HG03159 (cell line): Measurements from ENCODE around the gene ANHX.

ENCODE experiments used
- ATAC-seq: cut with Tn5 transposase; IDR thresholded peaks from one replicate; pipeline ENCODE4 v1.9.1; 2021; ENCODE audit warnings: mild to moderate bottlenecking, moderate library complexity; ENCODE audit not compliant: unreplicated experiment

Gene ANHX

DNA sequence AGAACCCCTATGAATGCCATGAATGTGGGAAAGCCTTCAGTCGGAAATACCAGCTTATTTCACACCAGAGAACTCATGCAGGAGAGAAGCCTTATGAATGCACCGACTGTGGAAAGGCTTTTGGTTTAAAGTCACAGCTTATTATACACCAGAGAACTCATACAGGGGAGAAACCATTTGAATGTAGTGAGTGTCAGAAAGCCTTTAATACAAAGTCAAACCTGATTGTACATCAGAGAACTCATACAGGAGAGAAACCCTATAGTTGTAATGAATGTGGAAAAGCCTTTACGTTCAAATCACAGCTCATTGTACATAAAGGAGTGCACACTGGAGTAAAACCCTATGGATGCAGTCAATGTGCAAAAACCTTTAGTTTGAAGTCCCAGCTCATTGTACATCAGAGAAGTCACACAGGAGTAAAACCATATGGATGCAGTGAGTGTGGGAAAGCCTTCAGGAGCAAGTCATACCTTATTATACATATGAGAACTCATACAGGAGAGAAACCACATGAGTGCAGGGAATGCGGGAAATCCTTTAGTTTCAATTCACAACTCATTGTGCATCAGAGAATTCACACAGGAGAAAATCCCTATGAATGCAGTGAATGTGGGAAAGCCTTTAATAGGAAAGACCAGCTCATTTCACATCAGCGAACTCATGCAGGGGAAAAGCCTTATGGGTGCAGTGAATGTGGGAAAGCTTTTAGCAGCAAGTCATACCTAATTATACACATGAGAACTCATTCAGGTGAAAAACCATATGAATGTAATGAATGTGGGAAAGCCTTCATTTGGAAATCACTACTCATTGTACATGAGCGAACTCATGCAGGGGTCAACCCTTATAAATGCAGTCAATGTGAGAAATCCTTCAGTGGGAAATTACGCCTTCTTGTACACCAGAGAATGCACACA lies 32.1 kb downstream of the ANHX start:
- ATAC-seq, result no peak

DNA sequence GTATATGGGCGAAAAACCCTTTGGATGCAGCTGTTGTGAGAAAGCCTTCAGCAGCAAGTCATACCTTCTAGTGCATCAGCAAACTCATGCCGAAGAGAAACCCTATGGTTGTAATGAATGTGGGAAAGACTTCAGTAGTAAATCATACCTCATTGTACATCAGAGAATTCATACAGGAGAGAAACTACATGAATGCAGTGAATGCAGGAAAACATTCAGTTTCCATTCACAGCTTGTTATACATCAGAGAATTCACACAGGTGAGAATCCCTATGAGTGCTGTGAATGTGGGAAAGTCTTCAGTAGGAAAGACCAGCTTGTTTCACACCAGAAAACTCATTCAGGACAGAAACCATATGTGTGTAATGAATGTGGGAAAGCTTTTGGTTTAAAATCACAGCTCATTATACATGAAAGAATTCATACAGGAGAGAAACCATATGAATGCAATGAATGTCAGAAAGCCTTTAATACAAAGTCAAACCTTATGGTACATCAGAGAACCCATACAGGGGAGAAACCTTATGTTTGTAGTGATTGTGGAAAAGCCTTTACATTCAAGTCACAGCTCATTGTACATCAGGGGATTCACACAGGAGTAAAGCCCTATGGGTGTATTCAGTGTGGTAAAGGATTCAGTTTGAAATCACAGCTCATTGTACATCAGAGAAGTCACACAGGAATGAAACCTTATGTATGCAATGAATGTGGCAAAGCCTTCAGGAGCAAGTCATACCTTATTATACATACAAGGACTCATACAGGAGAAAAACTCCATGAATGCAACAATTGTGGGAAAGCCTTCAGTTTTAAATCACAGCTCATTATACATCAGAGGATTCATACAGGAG lies 33.0 kb downstream of the ANHX start:
- ATAC-seq, result no peak

DNA sequence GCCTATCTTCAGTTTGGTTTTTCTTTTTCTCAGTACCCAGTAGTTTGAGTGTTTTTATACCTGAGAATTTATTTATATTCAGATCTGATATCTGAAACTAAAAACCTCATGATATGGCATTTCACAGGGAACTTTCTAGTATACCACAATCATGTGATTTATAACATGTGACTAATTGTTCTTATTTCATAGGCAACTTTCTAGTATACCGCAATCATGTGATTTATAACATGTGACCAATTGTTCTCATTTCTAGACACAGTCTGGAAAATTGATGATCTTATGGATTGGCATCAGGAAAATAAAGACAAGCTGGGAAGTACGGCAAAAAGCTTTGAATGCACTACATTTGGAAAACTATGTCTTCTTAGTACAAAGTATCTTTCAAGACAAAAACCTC lies 33.8 kb downstream of the ANHX start:
- no peak for ATAC-seq

DNA sequence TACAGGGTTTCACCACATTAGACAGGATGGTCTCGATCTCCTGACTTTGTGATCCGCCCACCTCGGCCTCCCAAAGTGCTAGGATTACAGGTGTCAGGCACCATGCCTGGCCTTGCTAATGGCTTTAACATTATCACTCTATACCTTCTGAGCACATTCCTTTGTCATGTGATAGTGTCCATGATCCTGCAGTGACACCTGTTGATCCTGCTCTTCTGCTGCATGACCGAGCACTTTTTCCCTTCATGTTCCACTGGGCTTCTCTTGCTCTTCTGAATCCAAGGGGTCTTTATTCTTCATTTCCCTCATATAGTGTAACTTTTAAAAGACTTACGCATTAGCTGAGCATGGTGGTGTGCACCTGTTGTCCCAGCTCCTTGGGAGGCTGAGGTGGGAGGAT lies 42.8 kb downstream of the ANHX start:
- no peak for ATAC-seq

DNA sequence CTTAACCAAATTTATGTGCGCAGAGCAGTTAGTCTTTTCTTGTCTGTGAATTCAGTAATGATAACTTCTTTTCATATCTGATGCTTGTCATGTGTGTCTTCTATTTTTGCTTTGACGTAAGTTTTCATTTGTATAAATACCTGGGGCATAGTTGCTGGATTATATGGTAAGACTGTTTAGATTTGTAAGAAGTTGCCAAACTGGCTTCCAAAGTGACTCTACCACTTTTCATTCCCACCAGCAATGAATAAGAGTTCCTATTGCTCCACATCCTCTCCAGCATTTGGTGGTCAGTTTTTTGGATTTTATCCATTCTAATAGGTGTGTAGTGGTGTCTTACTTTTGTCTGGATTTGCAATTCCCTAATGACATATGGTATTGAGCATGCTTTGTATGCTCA lies 45.5 kb downstream of the ANHX start:
- ATAC-seq, result no peak

DNA sequence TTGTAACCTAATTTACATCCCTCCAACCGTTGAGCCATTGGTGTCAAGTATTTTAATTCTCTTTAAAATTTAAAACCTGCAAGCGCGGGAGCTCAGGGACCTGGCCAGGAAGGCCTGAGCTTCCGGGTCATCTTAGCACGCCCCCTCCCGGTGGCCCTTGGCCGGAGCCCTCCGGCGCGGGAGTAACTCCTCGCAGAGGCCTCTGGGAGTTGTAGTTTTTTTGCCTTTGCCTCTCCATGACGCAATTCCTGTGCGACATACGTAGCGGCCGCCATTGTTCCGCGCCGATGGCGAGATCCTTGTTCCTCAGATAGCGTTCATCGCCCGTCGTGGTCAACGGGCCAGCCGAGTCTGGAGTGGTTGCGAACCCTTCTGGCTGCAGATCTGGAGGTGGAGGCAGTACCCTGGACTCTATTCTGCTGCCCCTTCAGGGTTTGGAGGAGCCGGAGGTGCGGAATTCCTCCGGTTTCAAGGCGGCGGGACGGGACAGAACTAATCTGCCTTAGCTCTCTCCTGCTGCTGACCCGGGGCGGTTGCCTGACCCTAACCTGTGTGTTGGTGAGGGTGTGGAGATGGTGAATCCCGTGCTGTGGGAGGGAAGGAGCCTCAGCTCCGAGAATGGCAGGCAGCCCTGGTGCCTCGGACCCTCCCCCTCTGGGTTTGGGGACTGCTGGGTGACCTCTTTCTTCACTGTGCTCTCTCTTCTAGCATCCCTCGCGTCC lies 54.3 kb downstream of the ANHX start, which contains the start of gene ZNF268:
TSS of gene ZNF268 (plus strand) at position 258 of the 722 bp plus-strand sequence. CDS start 503 bp downstream, outside the sequence.
- peak; percentile 89 for ATAC-seq

DNA sequence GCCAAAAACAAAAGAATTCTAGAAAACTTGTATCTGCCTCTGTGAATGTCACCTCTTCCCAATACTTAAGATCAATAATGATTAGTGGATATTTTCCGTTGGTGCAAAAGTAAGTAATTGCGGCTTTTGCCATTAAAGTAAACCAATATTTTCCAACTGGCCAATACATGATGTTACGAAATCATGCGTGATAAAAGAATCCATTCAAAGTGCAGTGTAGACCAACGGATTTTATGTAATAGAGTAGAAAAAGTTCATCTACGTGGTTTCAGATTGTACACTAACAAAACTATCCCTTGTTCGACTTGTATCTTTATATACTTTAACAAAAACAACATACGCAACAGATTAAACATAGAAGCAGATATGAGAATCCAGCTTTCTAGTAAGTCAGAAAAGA lies 55.0 kb downstream of the ANHX start:
- no peak for ATAC-seq

DNA sequence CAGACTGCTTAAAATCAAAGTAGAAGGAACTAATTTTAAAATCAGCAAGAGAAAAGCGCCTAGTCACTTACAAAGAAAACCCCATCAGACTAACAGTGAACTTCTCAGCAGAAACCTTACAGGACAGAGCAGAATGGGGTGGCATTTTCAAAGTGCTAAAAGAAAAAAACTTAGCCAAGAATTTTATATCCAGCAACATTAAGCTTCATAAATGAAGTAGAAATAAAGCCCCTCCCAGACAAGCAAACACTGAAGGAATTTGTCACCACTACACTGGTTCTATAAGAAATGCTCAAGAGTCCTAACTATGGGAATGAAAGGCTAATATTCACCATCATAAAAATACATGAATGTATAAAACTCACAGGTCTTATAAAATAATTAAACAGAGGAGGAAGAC lies 60.8 kb downstream of the ANHX start:
- no peak for ATAC-seq

DNA sequence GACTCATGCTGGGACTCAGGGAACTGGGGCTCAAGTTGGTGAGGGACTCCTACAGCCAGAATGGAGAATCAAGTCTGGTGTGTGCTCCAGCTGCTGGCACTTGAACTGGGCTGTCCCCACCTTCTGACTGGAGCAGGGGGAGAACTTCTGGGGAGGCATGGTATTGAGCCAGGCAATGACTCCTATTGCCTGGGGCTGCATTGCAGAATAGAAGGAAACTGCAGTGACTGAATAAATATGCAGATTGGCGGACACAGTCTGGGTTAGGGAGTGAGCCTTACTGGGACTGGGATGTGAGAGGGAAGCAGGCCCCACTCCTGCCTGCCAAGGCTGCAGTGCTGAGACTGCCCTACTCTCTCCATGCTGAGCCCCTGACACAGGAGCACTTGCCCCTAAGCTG lies 63.2 kb downstream of the ANHX start:
- ATAC-seq, result no peak
